Neural cell (in vitro differentiated cells): ENCODE data around the gene TAC3. TPM values are rescaled to one million over a fixed set of nuclear protein-coding genes. Genes with fewer than 3 reads are reported as not detected.

ENCODE experiments used
- H2AFZ ChIP-seq: fragments of 200-600, 300-800 bp; sonication (generic), shearing (Covaris generic); 2 replicates; pipeline ENCODE4 v1.6.0; 2014; ENCODE audit warnings: low read depth, mild to moderate bottlenecking, antibody characterized with exemption, low read length, moderate library complexity
- H3F3A ChIP-seq: fragments of 200-600 bp; shearing (Covaris generic); 2 replicates; pipeline ENCODE4 v1.6.1; 2016; ENCODE audit warnings: mild to moderate bottlenecking, moderate library complexity, mixed read lengths, antibody characterized with exemption, low read length; ENCODE audit not compliant: insufficient read depth, poor library complexity, severe bottlenecking
- H3K27ac ChIP-seq: fragments of 200-600, 300-800 bp; sonication (generic), shearing (Covaris generic); 2 replicates; pipeline ENCODE4 v1.5.1; 2014; ENCODE audit warnings: mild to moderate bottlenecking, low read length, moderate library complexity
- H3K27me3 ChIP-seq: fragments of 300-800, 200-600 bp; sonication (generic), shearing (Covaris generic); 2 replicates; pipeline ENCODE4 v1.6.0; 2014; ENCODE audit warnings: mild to moderate bottlenecking, low read depth, low read length, moderate library complexity; ENCODE audit not compliant: insufficient read depth
- H3K36me3 ChIP-seq: fragments of 300-800, 200-600 bp; sonication (generic), shearing (Covaris generic); 2 replicates; pipeline ENCODE4 v1.5.1; 2014; ENCODE audit warnings: mild to moderate bottlenecking, antibody characterized with exemption, low read length, moderate library complexity; ENCODE audit not compliant: insufficient read depth
- H3K4me2 ChIP-seq: fragments of 300-800, 200-600 bp; sonication (generic), shearing (Covaris generic); 2 replicates; pipeline ENCODE4 v1.6.0; 2014; ENCODE audit warnings: mild to moderate bottlenecking, low read length
- H3K4me3 ChIP-seq: fragments of 300-800, 200-600 bp; sonication (generic), shearing (Covaris generic); 2 replicates; pipeline ENCODE4 v1.5.1; 2014; ENCODE audit warnings: mild to moderate bottlenecking, low read length, moderate library complexity
- H3K79me2 ChIP-seq: fragments of 200-600 bp; shearing (Covaris generic); replicated peaks from 2 replicates; pipeline ENCODE4 v1.6.0; 2014; ENCODE audit warnings: mild to moderate bottlenecking, low read length, moderate library complexity; ENCODE audit not compliant: insufficient read depth
- H3K9ac ChIP-seq: fragments of 300-800, 200-600 bp; sonication (generic), shearing (Covaris generic); 2 replicates; pipeline ENCODE4 v1.6.1; 2016; ENCODE audit warnings: mild to moderate bottlenecking, low read length, mixed read lengths
- H3K9me2 ChIP-seq: fragments of 200-600 bp; shearing (Covaris generic); 2 replicates; pipeline ENCODE4 v1.6.1; 2016; ENCODE audit warnings: mild to moderate bottlenecking, low read length, mixed read lengths; ENCODE audit not compliant: insufficient read depth
- H3K9me3 ChIP-seq: fragments of 200-600, 300-800 bp; sonication (generic), shearing (Covaris generic); 2 replicates; pipeline ENCODE4 v1.6.1; 2016; ENCODE audit warnings: mild to moderate bottlenecking, mixed run types, low read length, moderate library complexity, mixed read lengths
- H4K20me1 ChIP-seq: fragments of 200-600 bp; shearing (Covaris generic); 2 replicates; pipeline ENCODE4 v1.6.1; 2016; ENCODE audit warnings: mild to moderate bottlenecking, mixed run types; ENCODE audit not compliant: insufficient read depth
- CTCF ChIP-seq: fragments of 450-650 bp; IDR thresholded peaks from 2 replicates; pipeline ENCODE4 v1.5.1; 2014; ENCODE audit warnings: antibody characterized with exemption, mild to moderate bottlenecking, moderate library complexity; ENCODE audit not compliant: poor library complexity, severe bottlenecking
- EP300 ChIP-seq: fragments of 450-650 bp; conservative IDR thresholded peaks from 2 replicates; pipeline ENCODE4 v1.6.1; 2014; ENCODE audit warnings: antibody characterized with exemption, mild to moderate bottlenecking, moderate library complexity; ENCODE audit not compliant: poor library complexity, severe bottlenecking
- EZH2 ChIP-seq: fragments of 200-600, 300-800 bp; shearing (Covaris generic), sonication (generic); IDR thresholded peaks from 2 replicates; pipeline ENCODE4 v1.6.1; 2014; ENCODE audit warnings: antibody characterized with exemption, low read length, borderline replicate concordance, mild to moderate bottlenecking; ENCODE audit not compliant: insufficient read depth, poor library complexity, severe bottlenecking
- MXI1 ChIP-seq: fragments of 450-650 bp; conservative IDR thresholded peaks from 2 replicates; pipeline ENCODE4 v1.6.1; 2014; ENCODE audit warnings: antibody characterized with exemption, mild to moderate bottlenecking; ENCODE audit not compliant: poor library complexity, severe bottlenecking
- POLR2AphosphoS5 ChIP-seq: IDR thresholded peaks from 2 replicates; pipeline ENCODE4 v1.6.1; 2012
- RAD21 ChIP-seq: fragments of 450-650 bp; conservative IDR thresholded peaks from 2 replicates; pipeline ENCODE4 v1.6.1; 2014; ENCODE audit warnings: antibody characterized with exemption, mild to moderate bottlenecking, moderate library complexity
- SMC3 ChIP-seq: fragments of 450-650 bp; conservative IDR thresholded peaks from 2 replicates; pipeline ENCODE4 v1.6.1; 2014; ENCODE audit warnings: antibody characterized with exemption, mild to moderate bottlenecking, moderate library complexity; ENCODE audit not compliant: poor library complexity
- TAF1 ChIP-seq: IDR thresholded peaks from 2 replicates; pipeline ENCODE4 v1.6.1; 2012; ENCODE audit warnings: low read depth
- polyA plus RNA-seq: library from polyadenylated mRNA; depleted of rRNA; stranded (reverse); fragments of >200 nt; gene quantifications from 2 replicates; pipeline ENCODE4 v1.2.3, GENCODE V29; 2014
- TF ChIP-seq, protein P1 (sequence below): IDR thresholded peaks from 2 replicates; pipeline ENCODE4 v1.6.1; 2012; ENCODE audit warnings: borderline replicate concordance

Gene TAC3
- polyA plus RNA-seq, 1 donor from 2014 or later, result 2.5 TPM

GRCh38 chr12:57044889-57045288 lies 28.6 kb upstream of the TAC3 start:
- Histone ChIP-seq H3K4me2 (no peak overlapping the region), H3K9me3 (no peaks in the 10 kb centered on the region)
- TF ChIP-seq TAF1 (no peak), EP300 (no peak), POLR2AphosphoS5 (no peak), SMC3 (no peak), EZH2 (no peak), CTCF (no peak), RAD21 (no peak), MXI1 (no peak)
- TF ChIP-seq, protein P1, sequence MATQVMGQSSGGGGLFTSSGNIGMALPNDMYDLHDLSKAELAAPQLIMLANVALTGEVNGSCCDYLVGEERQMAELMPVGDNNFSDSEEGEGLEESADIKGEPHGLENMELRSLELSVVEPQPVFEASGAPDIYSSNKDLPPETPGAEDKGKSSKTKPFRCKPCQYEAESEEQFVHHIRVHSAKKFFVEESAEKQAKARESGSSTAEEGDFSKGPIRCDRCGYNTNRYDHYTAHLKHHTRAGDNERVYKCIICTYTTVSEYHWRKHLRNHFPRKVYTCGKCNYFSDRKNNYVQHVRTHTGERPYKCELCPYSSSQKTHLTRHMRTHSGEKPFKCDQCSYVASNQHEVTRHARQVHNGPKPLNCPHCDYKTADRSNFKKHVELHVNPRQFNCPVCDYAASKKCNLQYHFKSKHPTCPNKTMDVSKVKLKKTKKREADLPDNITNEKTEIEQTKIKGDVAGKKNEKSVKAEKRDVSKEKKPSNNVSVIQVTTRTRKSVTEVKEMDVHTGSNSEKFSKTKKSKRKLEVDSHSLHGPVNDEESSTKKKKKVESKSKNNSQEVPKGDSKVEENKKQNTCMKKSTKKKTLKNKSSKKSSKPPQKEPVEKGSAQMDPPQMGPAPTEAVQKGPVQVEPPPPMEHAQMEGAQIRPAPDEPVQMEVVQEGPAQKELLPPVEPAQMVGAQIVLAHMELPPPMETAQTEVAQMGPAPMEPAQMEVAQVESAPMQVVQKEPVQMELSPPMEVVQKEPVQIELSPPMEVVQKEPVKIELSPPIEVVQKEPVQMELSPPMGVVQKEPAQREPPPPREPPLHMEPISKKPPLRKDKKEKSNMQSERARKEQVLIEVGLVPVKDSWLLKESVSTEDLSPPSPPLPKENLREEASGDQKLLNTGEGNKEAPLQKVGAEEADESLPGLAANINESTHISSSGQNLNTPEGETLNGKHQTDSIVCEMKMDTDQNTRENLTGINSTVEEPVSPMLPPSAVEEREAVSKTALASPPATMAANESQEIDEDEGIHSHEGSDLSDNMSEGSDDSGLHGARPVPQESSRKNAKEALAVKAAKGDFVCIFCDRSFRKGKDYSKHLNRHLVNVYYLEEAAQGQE, result no peak

GRCh38 chr12:57044468-57044867 lies 28.1 kb upstream of the TAC3 start:
- H3K4me2 ChIP-seq, result no peak overlapping the region
- H3K79me2 ChIP-seq, result no peaks in the 10 kb centered on the region
- H3F3A ChIP-seq, result no peaks in the 10 kb centered on the region
- H2AFZ ChIP-seq, result no peak overlapping the region
- H3K4me3 ChIP-seq, result no peak overlapping the region
- TF ChIP-seq EP300, result no peak
- TF ChIP-seq MXI1, result no peak
- no peak for TF ChIP-seq EZH2
- no peak for TF ChIP-seq RAD21
- TF ChIP-seq SMC3, result no peak
- TF ChIP-seq POLR2AphosphoS5, result no peak
- TF ChIP-seq, protein P1, result no peak
- no peak for TF ChIP-seq TAF1
- no peak for TF ChIP-seq CTCF
- no peaks in the 10 kb centered on the region for H3K9me3 ChIP-seq
- no peak overlapping the region for H3K9ac ChIP-seq
- no peaks in the 10 kb centered on the region for H3K27me3 ChIP-seq
- no peaks in the 10 kb centered on the region for H3K9me2 ChIP-seq
- H4K20me1 ChIP-seq, result no peaks in the 10 kb centered on the region
- no peaks in the 10 kb centered on the region for H3K36me3 ChIP-seq
- H3K27ac ChIP-seq, result no peak overlapping the region

More at GRCh38 chr12:57044889-57045288, 28.6 kb upstream of the TAC3 start:
- Histone ChIP-seq H3K27me3 (no peaks in the 10 kb centered on the region), H3K9ac (no peak overlapping the region), H4K20me1 (no peaks in the 10 kb centered on the region), H2AFZ (no peak overlapping the region), H3K27ac (no peak overlapping the region), H3K4me3 (no peak overlapping the region), H3F3A (no peaks in the 10 kb centered on the region), H3K9me2 (no peaks in the 10 kb centered on the region), H3K36me3 (no peaks in the 10 kb centered on the region), H3K79me2 (no peaks in the 10 kb centered on the region)
